ENCODE measurements around the gene MLPH.

MLPH gene

DNA sequence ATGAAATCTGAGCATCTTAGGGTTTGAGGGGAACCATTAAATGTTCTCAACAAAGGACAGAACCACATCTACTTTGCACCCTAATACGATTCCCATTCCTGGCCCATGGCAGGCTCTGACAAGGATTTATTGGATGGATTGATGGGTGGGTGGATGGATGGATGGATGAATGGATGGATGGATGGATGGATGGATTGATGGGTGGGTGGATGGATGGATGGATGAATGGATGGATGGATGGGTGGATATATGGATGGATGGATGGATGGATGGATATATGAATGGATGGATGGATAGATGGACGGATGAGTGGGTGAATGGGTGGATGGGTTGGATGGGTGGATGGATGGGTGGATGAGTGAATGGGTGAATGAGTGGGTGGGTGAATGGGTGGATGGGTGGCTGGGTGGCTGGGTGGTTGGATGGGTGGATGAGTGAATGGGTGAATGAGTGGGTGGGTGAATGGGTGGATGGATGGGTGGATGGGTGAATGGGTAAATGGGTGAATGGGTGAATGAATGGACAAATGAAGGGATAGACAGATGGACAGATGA, 29.6 kb upstream of the MLPH start:
- Histone ChIP-seq H3K4me3 (no peak overlapping the region), H3K27ac (no peak overlapping the region)

GRCh38 chr2:237458519-237458918, 28.5 kb upstream of the MLPH start:
- TF ChIP-seq, protein P1, sequence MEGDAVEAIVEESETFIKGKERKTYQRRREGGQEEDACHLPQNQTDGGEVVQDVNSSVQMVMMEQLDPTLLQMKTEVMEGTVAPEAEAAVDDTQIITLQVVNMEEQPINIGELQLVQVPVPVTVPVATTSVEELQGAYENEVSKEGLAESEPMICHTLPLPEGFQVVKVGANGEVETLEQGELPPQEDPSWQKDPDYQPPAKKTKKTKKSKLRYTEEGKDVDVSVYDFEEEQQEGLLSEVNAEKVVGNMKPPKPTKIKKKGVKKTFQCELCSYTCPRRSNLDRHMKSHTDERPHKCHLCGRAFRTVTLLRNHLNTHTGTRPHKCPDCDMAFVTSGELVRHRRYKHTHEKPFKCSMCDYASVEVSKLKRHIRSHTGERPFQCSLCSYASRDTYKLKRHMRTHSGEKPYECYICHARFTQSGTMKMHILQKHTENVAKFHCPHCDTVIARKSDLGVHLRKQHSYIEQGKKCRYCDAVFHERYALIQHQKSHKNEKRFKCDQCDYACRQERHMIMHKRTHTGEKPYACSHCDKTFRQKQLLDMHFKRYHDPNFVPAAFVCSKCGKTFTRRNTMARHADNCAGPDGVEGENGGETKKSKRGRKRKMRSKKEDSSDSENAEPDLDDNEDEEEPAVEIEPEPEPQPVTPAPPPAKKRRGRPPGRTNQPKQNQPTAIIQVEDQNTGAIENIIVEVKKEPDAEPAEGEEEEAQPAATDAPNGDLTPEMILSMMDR (IDR thresholded peaks at IDR 0.05) = no peak
- H3K4me3 ChIP-seq = no peak overlapping the region
- peak overlapping the region in 1 of 2 donors; percentile 60 for H3K27ac ChIP-seq
- no peak for DNase-seq (ENCODE audit: low spot score)

More for the DNA sequence above, 29.6 kb upstream of the MLPH start:
- no peak for DNase-seq (ENCODE audit: low spot score)
- TF ChIP-seq, protein P1 (IDR thresholded peaks at IDR 0.05) = no peak

DNA sequence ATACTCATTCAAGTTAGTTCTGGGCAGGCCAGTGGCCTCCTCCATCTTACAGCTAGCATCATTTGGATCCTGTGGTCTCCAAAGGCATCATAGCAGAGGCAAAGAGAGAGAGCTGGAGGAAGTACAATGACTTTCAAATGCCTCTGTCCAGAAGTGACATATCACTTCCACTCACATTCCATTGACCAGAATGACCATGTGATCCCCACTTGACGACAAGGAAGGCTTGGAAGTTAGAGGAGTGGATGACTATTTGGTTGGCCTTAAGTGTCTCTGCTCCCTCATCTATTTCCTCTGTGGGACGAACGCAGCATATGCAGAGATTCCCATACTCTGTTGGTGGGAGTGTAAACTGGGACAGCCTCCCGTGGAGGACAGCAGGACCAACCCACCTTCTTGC, 27.8 kb upstream of the MLPH start:
- no peak for DNase-seq (ENCODE audit: low spot score)
- Histone ChIP-seq H3K4me3 (no peak overlapping the region), H3K27ac (peak overlapping the region in 1 of 2 donors; percentile 60)
- TF ChIP-seq, protein P1 (IDR thresholded peaks at IDR 0.05) = no peak

DNA sequence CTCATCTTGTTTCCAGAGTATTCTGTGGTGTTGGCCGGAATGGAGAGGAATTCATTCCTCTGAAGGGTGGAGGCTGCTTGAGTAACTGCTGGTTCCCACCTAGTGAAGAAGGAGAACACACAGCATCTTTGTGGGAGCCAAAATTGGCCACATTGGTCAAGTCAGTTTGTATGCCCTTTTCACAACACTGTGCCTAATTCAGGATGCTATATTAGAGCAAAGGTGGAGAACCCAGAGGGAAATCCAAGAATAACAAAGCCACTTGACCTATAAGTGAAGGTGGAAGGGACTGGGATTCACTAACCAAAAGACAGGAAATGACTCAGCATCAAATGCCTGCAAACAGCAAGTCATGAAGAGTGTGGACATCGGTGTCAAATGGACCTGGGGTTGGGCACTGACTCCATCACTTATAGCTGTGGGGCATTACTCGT, 27.3 kb upstream of the MLPH start:
- TF ChIP-seq, protein P1 (IDR thresholded peaks at IDR 0.05) = no peak
- DNase-seq (ENCODE audit: low spot score) = no peak
- Histone ChIP-seq H3K4me3 (no peak overlapping the region), H3K27ac (peak overlapping the region in 1 of 2 donors; percentile 60)

DNA sequence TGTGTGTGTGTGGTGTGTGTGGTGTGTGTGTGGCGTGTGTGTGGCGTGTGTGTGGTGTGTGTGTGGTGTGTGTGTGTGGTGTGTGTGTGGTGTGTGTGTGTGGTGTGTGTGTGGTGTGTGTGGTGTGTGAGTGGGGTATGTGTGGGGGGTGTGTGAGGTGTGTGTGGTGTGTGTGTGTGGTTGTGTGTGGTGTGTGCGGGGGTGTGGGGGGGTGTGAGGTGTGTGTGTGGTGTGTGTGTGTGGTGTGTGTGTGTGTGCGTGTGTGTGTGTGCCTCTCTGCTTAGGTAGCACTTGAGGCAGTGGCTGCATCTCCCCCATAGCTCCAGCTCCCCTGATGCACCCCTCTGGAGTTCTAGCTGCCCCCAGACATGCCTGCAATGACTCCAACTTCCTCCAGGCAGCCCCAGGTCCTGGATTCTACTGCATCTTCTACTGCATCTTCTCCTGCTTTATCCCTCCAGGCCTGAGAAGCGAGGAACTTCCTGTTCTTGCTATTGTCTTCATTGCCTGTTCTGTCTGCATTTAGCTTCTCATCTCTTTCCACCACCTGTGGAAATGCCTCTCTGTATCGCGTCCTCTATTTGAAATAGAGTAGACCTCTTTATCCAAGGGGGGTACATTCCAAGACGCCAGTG, 22.2 kb upstream of the MLPH start:
- no peak overlapping the region for H3K4me3 ChIP-seq
- no peak for DNase-seq (ENCODE audit: low spot score)
- TF ChIP-seq, protein P1 (IDR thresholded peaks at IDR 0.05) = no peak
- H3K27ac ChIP-seq = no peak overlapping the region

DNA sequence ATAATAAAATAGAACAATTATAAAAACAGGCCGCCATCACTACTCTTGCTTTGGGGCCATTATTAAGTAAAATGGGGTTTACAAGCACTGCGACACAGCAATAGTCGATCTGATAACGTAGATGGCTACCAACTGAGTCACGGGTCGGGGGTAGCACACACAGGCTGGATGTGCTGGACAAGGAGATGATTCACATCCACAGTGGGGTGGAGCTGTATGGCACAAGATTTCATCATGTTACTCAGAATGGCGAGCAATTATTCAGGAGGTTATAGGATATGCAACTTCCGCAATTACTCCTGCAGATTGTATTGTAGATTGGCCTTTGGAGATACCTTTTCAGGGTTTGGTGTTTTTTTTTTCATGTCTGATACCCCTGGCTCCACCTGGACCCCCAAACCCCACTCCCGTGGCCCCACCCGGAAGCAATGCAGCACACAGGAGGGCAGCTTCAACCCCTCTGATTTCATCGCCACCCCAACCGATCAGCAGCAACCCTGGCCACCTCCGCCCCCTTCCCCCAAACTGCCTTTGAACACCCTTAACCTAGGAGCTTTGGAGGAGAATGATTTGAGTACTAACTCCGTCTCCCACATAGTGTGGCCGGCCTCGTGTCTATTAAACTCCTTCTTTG, 21.4 kb upstream of the MLPH start:
- no peak overlapping the region for H3K27ac ChIP-seq
- DNase-seq (ENCODE audit: low spot score) = peak; percentile 62

More for the DNA sequence above, 21.4 kb upstream of the MLPH start:
- H3K4me3 ChIP-seq = no peak overlapping the region
- TF ChIP-seq, protein P1 (IDR thresholded peaks at IDR 0.05) = no peak

Measured in coronary artery (tissue), 2 donors.